Measurements from ENCODE around the gene MLLT10.
A peak's percentile ranks its signal among the peaks of the same experiment; 100 is the strongest.

Gene MLLT10

DNA sequence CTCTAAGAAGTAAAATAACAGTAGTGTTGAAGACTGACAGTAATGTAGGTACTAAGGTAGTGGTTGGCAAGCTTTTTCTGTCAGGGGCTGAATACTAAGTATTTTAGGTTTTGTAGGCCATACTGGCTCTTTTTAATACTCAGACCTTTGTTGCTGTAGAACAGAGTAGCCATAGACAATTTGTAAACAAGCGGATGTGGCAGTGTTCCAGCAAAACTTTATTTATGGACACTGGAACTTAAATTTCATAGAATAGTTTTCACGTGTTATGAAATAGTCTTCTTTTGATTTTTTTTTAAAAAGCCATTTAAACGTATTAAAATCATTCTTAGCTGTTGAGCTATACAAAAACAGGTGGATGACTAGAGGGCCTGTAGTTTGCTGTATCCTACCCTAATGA lies 121.2 kb downstream of the MLLT10 start:
- DNase-seq: no peak

DNA sequence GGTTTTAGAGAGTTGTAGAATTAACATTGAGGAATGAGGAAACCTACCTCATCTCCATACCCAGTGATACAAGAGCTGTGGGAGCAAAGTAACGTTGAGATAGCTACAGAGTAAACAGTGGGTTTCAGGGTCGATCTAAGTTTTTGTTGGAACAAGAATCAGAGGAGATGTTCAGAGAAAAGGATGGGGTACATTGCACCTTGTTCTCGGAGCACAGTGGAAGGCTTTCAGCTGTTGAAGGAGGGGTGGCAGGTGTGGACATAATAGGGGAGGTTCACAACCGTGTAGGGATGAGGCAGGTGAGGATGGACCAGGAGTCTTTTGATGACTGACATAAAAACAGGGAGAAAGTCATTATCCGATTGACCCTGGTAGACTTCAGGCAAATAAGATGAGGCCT lies 121.7 kb downstream of the MLLT10 start:
- DNase-seq: no peak

DNA sequence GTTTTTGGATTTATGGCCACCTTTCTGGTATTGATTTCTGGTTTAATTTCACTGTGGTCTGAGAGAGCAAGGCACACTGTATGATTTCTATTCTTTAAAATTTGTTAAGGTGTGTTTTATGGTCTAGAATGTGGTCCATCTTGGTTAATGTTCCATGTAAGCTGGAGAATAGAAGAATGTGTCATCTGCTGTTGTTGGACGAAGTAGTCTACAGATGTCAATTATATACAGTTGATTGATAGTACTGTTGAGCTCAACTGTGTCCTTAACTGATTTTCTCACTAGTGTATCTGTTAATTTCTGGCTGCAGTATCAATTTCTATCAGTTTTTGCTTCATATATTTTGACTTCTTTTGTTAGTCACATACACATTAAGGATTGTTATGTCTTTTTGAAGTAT lies 127.1 kb downstream of the MLLT10 start:
- DNase-seq: no peak

DNA sequence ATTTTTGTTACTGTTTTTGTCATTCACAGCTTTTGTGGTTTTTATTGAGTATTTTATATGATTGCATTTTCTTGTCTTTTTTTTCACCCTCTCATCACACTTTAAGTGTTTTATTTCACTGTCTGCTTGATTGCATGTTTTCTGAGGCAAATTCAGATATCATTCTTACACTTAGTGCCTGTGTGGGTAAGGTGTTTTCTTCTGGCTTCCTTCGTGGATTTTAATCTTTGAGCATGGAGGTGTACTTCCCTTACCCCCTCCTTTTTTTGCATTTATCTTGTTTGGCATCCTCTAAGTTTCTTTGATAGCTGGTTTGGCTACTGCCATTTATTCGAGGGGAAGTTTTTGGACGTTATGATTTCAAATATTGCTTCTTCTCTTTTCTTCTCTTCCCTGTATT lies 127.9 kb downstream of the MLLT10 start:
- DNase-seq: no peak

DNA sequence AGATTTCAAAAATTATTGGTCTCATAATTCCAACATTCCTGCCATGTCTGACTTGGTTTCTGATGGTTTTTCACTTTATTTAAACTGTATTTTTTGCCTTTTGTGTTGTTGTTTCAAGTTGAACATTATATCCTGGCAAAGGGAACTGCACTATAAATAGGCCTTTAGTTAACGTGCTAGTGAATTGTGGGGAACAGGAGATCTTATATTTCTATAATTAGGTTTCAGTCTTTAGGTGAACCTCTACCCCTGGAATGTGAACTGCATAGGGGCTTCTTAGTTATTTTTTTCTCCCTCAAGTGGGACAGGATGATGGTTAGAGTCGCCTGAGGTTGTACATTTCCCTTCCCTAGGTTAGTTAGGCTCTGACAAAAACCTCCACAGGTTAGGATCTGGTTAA lies 128.6 kb downstream of the MLLT10 start:
- no peak for DNase-seq

DNA sequence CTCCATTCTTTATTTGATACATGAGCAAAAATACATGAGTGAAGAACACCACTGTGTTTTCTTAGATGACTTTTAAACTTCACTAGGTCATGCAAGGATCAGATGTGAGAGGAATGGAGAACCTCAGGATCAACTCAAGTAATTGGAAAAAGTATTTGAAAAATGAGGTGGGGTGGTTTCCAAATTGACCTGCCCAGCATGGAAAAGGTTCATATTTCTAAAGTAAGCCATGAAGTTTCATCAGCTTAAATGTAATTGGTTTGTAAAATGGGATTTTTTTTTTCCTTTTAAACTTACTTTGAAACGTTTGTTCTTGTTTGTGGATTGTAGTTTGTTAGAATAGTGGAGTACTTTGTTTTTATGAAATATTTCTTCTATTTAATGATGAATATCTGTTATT lies 134.8 kb downstream of the MLLT10 start:
- DNase-seq: no peak

DNA sequence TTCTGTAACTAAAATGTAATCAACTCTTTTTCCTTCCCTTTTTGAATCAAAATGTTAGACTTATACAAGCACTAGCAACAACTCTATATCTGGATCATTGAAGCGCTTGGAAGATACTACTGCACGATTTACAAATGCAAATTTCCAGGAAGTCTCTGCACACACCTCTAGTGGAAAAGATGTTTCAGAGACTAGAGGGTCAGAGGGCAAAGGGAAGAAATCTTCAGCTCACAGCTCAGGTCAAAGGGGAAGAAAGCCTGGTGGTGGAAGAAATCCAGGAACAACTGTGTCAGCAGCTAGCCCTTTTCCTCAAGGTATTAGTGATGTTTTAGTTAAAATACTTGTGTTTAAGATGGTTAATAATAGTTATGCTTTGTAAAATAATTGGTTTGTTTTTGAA lies 136.4 kb downstream of the MLLT10 start:
- DNase-seq: no peak

DNA sequence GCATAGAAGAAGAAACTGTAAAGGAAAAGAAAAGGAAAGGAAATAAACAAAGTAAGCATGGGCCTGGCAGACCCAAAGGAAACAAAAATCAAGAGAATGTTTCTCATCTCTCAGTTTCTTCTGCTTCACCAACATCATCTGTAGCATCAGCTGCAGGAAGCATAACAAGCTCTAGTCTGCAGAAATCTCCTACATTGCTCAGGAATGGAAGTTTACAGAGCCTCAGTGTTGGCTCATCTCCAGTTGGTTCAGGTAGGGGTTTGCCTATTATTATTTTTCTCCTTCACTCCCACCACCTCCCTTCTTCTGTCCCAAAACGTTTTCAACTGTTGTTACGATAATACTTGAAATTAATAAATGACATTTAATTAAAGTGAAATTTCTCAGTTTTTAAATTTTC lies 139.6 kb downstream of the MLLT10 start:
- no peak for DNase-seq

DNA sequence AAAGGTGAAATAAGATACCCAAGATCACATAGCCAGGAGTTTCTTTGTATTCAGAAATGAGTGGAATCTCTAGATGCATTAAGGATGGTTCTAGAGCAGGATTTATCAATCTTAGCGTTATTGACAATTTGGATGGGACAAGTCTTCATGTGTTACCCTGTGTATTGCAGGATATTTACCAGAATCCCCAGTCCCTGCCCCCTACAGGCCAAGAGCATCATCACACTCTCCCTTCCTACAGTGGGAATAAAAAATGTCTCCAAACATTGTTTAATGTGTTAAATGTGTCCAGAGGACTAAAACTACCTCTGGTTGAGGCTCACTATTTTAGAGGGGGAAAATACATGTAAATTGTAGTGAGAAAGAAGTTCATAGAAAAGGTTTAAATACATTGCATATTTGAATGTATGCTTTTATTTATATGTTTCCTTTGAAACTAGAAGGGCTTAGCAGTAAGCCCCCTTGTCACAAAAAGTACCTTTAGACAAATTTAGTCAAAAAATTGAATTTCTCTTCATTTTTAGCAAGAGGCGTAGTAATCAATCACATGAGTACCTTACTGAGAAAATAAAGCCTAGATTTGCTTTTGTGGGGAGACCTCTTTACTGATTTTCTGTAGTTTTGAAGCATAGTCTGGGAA lies 141.2 kb downstream of the MLLT10 start:
- DNase-seq: peak; percentile 35

DNA sequence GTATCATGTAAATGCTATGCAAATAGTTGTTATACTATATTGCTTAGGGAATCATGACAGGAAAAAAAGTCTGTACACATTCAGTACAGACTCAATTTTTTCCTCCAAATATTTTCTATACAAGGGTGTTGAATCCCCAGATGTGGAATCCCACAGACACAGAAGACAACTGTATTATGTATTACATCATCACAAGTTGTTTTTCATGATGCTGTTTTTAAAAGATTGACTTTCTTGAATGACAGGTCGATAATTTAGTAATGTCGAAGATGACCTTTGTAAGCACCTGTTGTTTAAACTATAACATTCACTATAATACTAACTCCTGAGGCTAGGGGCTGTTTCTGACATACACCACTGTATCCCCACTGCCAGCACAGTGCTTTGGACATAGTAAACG lies 143.5 kb downstream of the MLLT10 start:
- DNase-seq: no peak

DNA sequence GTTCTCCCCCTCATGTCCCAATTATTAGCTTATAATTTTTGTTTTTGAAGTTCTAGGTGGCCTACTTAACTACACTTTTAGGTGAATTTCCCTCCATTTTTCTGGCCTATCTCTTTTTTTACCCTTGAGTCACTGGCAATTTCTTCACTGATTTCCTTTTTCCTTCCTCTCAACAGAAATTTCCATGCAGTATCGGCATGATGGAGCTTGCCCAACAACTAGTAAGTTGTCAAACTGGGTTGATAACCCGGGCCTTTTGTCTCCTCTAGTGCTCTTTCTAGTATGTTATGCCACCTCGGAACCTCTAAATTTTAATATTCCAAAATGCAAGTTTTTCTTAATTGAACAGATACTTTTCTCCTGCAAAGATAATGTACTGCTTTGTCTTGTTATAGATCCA lies 147.1 kb downstream of the MLLT10 start:
- no peak for DNase-seq

DNA sequence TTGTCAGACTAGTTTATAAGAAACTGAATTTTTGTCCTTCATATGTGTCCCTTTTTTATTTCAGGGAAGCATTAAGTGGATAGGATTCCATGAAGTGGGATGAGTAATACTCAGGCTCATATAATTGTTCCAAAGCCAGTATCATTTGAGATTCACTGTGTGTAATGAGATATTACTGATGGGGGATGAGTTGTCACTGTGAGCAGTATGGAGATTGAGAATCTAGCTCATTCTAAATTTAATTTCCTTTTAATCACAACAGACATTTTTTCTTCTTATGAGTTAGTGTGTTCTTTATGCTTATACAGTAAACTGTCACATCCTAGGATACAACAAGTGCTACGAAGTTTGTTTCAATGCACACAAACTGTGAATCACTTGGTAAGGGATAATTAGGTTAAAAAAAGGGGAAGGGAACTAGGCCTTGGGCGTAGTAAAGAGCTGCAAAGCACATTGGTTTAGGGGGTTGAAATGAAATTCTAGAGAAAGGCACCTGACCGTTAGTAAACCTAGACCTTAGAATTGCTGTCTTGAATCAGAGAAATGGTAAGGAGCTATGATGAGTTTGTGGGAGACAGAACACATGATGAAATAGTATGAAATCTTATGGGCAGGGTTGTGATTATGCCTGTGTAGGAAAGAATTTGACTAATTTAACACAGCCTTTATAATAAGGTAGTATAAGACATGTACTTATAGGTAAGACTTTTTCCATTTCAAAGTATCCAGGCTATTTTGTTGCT lies 153.4 kb downstream of the MLLT10 start:
- no peak for DNase-seq

DNA sequence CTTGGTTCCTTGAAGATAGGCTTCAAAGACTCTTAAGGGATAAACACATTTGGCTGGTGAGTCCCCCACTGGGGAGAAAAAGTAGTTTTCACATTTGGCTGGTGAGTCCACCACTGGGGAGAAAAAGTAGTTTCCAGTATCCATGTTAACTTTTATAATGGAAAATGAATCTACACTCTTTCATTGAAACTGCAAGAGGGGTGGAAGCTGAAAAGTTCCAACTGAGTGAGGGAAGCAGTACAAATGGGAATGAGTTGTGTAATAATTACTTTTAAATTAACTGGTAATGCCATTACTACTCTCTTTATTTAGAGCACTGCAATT lies 153.9 kb downstream of the MLLT10 start:
- DNase-seq: no peak

DNA sequence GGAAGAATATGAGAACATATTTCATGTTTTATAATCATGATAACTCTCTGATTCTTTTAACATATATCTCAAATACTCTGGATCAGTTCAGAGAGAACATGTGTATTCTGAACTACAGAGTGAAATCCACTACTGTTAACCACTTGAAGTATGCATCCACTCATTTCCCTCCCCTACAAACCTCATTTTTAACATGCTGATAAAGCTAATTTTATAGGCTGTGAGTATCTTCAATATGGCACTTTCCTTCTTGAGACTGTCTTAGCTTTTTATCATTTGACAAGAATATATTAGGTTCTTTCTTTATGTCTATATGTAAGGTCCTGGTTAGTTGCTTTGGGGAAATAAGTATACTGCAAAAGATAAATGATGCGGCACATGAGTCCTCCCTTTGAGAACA lies 154.8 kb downstream of the MLLT10 start:
- DNase-seq: no peak

DNA sequence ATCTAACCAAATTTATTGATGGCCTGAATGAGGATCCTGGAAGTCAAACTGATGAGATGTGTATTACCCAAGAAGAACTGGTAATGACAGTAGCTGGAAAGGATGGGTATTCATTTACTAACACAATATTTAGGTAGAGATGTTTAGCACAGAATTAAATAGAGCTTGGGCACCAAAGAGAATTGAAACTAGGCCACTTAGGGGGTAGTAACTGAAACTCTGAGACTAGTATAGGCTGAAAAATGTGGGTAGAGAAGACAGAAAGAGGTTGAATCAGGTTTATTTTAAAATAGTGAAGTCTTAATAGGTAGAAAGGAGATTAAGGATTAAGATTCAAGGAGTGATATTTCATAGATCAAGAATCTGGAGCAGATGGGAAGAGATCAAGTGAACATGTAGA lies 155.8 kb downstream of the MLLT10 start:
- no peak for DNase-seq

DNA sequence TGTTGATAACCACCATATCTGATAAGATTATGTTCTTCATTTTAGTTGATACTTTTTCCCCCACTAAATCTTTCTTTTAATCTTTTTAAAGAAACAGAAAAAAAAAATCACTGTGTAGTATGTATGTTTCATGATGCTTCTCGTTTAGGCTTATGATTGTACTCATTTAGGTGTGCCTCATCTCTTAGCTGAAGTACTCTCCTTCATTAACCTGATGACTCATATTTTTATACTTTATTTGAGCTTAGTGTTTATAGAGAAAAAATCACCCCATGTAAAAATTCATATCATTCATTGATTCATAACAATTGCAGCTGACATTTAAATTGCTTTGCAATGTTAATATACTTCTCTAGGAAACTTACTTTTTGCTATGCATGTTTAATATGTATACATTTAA lies 158.9 kb downstream of the MLLT10 start:
- no peak for DNase-seq

DNA sequence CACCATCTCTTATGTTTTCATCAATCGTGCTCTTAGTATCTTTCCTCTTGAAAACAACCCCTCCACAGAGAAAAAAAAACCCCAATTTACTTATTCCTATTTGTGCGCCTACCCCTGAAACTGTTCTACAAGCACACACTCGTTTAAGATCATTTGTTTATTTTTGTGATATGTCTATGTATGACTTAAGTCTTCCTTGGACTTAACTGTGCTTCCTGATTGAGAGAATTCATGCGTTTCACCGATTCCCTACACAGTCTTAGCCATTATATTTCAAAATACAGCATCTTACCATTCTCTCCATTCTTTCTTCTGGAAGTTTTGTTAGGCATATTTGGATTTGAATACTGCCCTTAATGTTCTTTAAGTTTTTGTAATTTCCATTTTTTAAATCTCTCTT lies 159.4 kb downstream of the MLLT10 start:
- DNase-seq: no peak

DNA sequence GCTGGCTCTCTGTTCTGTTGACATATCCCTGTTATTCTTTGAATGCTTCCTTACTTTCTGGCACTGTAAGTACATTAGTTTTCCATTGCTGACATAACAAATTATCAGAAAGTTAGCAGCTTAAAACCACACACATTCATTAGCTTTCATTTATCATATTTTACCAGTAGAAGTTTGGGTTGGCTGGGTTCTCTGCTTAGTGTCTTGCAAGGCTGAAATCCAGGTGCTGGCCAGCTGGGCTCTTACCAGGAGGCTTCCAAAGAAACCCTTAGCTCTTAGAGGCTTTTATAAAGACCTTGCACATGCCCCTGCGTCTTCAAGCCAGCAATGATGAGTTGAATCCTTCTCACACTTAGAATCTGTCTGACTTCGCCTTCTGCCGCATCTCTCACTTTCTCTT lies 160.6 kb downstream of the MLLT10 start:
- DNase-seq: no peak

DNA sequence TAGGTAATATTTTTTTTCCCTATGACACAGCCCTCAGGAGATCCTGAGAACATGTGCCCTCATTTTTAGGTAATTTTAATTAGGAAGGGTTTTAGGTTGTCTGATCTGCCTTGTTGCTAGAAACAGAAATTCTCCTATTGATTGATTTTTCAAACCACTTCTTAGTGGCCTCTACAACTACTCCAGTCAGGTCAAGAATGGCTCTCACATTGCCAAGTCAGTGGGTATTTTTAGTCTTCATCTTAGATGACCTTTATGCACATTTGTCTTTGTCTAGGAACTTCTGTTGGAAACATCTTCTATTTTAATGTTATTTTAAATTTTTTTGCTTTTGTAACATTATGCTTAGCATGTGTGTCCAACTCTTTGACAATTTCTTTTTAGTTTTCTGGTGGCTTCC lies 162.3 kb downstream of the MLLT10 start:
- DNase-seq: no peak

DNA sequence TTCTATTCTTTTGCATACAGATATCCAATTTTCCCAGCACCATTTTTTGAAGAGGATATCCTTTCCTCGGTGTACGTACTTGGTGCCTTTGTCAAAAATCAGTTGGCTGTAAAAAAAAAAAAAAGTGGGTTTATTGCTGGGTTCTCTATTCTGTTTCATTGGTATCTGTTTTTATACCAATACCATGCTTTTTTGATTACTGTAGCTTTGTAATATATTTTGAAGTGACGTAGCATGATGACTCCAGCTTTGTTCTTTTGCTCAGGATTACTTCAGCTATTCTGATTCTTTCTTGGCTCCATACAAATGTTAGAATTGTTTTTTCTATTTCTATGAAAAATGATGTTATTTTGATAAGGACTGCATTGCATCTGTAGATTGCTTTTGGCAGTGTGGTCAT lies 165.5 kb downstream of the MLLT10 start:
- no peak for DNase-seq

DNA sequence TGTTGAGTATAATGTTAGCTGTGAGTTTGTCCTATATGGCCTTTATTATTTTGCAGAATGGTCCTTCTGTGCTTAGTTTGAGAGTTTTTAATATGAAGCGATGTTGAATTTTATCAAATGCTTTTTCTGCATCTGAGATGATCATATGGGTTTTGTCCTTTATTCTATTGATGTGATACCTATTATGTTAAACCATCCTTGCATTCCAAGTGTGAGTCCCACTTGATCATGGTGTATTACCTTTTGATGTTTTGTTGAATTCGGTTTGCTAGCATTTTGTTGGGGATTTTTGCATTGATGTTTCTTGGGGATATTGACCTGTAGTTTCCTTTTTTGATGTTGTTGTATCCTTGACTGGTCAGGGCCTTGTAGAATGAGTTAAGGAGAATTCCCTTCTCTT lies 166.4 kb downstream of the MLLT10 start:
- DNase-seq: no peak

DNA sequence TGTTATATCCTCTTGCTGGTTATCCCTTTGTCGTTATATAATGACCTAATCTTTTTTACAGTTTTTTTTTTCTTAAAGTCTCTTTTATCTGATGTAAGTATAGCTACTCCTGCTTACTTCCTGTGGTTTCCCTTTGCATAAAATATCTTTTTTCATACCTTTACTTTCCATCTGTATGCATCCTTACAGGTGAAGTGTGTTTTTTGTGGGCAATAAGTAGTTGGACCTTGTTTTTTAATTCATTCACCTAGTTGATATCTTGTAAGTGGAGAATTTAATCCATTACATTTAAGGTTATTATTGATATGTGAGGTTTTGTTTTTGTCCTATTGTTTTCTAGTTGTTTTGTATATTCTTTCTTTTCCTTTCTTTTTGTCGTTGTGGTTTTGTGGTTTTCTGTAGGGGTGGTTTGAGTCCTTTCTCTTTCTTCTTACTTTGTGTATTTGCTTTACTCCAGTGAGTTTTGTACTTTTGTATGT lies 168.6 kb downstream of the MLLT10 start:
- peak; percentile 48 for DNase-seq

DNA sequence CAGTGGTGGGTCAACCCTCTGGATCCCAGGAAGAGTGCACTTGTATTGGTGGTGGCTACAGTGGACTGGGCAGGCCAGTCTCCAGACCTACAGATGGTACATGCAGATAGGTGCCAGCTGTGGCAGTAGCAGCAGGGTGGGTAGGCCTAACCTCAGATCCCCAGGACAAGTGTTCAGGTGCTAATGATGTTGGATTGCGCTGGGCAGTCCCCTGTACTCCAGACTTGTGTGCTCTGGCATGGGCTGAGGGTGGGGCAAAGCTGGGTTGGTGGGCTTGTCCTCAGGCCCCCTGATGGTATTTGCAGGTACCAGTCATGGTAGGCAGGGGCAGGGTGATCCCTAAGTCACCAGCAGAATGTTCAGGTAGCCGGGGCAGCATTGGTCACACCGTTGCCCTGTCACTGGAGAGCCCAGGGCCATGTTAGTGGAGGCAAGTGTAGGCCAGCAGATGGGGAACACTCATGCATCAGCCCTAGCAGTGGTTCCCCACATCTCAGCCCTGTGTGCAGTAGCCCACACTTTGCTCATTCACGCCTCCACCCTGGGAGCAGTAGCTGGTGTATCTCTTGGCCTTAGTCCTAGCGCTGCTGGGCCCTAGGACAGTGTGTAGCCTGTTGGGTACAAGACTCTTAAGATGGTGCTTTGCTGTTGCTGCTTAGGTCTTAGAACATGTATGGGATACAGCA lies 171.3 kb downstream of the MLLT10 start:
- DNase-seq: no peak

DNA sequence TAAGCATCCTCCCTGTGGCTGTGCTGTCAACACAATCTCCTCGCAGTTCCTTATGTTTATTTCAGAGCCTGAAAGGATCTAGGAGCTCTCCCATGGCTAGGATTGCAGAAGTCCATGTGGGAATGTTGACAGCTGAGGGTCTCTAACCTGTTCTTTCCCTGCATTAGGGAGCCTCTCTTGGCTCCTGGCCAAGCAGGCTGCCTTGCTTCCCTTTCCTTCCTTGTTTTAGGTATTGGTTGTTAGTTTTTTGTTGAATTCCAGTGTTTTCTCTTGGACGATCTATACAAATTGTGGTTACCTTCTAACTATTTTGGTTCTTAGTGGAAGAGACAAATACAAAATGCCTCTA lies 171.8 kb downstream of the MLLT10 start:
- DNase-seq: no peak

DNA sequence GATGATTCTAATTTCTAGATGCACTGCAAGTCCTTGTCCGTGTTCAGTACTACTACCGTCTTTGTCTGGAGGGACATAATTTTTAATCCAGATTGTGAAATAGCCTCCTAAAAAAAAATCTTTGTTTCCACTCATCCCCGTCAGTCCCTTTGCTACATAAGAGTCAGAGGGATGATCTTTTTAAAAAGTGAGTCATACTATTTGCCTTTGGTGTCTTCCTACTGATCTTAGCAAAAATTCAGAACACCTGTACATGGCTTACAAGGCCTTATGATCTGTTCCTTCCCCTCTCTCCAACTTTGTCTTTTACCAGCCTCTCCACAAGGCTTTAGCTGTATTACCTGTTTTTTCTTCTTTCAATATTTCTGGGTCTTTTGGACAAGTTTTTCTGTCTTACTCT lies 173.5 kb downstream of the MLLT10 start:
- no peak for DNase-seq
